ENCODE results near the gene IFNE.
"Not testable (repeated sequence)": the region's sequence is repeated elsewhere in the genome, so short reads cannot be mapped to it uniquely, and the experiment has no call there.

The IFNE gene

GRCh38 chr9:21491756-21492155 lies 9.6 kb upstream of the IFNE start:
- no peak for DNase-seq (ENCODE audit: low spot score)

GRCh38 chr9:21481470-21482056 lies 550 bp downstream of the IFNE start:
- no peak for DNase-seq (ENCODE audit: low spot score)

GRCh38 chr9:21479152-21479702 lies 2.9 kb downstream of the IFNE start:
- DNase-seq (ENCODE audit: low spot score): no peak

- DNase-seq (ENCODE audit: low spot score): peak; percentile 43
These were observed 4.6 kb downstream of the IFNE start for GRCh38 chr9:21477466-21477865.

GRCh38 chr9:21473236-21473635 lies 8.9 kb downstream of the IFNE start:
- no peak for DNase-seq (ENCODE audit: low spot score)

DNA sequence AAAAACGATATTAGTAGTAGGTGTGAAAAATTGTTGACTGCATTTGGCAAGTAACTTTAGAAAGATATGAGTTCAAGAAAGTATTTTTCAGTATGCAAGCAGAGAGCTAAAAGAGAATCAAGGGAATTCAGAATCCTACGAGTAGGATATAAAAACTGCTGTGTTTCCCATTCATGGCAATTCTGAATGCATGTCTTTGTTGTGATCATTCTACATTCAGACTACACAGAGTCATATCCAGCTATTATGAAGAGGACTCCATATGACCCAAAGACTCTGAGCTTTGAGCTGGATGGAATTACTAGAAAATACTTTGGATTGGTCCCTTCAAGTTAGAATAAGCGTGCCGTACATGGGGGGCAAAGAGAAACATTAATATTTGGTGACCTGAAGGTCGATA lies 12.0 kb downstream of the IFNE start:
- no peak for DNase-seq (ENCODE audit: low spot score)

- DNase-seq (ENCODE audit: low spot score): peak; percentile 70
These were observed 16.1 kb downstream of the IFNE start for GRCh38 chr9:21465859-21466518.

DNA sequence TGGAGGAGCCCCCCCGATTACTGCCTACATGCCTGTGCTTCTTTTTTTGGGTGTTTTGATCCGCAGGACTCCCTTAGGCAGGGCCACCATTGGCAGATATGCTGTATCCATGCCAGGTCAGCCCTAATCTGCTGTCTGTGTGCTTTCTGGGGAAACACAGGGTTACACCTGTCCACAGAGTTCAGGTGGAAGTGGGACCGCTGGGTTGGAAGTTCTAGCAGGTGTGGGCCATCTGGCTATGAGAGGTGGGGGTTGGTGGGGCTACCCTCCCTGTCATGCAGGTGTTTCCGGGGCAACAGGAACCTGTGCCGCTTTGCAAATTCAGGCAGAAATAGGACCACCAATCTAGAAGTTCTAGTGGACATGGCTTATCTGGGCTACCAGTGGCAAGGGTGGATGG lies 17.0 kb downstream of the IFNE start:
- no peak for DNase-seq (ENCODE audit: low spot score)

DNA sequence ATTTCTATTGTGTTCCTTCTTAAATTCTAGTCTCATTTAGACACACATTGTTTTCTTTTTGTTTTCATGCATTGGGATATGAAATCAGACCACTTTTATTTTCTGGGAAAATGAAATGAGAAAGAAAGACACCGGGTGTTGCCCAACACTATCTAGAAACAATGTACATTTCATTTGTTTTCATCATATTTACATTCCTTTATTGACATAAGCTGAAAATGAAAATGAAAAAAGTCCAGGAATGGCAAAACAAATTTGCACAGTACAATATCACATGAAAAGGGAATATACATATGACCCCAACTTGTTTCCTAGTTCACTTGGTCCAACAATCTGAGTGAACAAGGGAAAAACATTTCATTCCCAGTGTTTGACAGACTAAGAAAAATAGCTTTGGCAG lies 20.7 kb downstream of the IFNE start:
- no peak for DNase-seq (ENCODE audit: low spot score)

DNA sequence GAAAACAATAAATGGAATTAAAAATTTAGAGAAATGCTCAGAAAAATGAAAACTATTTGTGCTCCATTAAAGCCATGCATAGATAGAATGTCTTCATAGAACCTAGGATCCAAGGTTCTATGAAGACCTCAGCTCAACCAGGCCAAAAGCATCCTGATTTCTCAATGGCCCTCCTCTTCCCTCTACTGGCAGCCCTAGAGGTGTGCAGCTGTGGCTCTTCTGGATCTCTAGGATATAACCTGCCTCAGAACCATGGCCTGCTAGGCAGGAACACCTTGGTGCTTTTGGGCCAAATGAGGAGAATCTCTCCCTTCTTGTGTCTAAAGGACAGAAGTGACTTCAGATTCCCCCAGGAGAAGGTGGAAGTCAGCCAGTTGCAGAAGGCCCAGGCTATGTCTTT lies 26.8 kb downstream of the IFNE start:
- peak; percentile 51 for DNase-seq (ENCODE audit: low spot score)

DNA sequence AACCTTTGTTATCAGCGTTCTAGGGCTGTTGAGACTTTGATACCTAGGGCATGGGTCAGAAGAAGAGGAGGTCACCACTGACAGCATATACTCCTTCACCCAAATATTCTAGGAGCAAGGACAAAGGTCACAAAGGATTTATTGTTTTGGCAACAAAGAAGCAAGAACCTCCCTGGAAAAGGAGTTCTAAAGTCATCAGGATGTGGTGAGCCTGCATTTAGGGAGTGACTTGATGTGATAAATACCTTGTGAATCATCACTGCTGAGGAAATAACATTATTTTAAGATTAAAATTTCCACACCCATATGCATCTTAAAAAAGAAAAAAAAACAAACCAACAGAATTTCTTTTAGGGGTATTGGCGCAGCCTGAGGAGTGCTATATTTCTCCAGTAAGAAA lies 28.0 kb downstream of the IFNE start:
- peak; percentile 50 for DNase-seq (ENCODE audit: low spot score)

DNA sequence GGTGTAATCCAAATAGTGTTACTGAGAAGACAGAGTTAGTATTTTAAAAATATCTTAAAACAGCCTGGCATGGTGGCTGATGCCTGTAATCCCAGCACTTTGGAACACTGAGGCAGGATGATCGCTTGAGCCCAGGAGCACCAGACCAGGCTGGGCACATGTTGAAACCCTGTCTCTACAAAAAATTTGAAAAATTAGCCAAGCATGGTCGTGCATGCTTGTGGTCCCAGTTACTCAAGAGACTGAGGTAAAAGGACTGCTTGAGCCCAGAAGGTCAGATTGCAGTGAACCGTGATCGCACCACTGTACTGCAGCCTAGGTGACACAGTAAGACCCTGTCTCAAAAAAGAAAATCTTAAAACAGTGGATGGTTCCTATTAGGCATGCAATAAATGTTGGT lies 29.4 kb downstream of the IFNE start:
- peak; percentile 23 for DNase-seq (ENCODE audit: low spot score)

DNA sequence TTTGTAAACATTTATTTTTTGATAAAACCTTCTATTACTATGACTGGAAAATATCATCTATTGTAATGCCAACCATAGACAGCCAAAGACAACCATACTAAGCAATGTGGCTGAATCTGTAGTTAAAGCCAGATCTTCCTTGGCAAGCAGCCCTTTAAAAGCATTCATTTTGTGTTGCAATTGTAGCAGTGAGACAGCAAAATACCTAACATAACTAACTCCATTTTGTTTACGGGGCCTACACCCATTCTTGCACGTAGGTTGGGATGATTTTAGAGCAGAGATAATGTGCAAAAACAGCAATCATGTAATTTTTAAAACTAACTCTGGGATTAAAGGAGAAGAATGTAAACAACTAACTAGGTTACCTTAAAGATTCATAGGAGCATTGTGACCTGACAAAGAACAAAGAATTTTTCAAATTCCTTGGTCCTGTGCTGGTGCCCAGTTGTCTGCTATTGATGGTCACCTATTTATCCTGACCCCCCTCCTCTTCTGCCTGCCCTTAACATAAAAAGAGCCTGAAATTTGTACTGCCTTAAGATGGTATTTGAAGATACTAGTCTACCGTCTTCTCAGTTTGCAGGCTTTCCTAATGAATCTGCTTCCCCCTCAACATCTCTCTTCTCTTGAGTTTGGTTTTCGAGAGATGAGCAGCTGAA lies 31.2 kb downstream of the IFNE start:
- DNase-seq (ENCODE audit: low spot score): no peak

DNA sequence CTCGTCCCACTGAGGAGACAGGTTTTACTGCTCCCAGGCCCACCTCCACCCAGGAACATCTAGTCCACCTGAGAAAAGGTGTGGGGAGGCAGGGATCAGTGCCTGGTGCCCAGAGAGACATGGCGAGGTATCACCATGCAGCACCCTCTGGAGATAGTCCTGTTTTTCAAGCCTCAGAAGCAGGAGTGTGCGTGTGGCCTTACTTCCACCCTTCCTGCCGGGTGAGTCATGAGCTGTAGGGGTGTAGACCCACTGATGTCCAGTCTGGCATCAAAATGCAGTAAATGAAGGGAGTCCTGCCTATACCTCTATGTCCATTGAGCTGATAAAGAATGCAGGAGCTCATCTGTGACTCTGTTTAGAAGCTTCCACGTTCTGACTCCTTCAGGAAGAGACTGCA lies 32.8 kb downstream of the IFNE start:
- peak; percentile 13 for DNase-seq (ENCODE audit: low spot score)

- DNase-seq (ENCODE audit: low spot score): no peak
These were observed 38.1 kb downstream of the IFNE start for GRCh38 chr9:21443849-21444625.

DNA sequence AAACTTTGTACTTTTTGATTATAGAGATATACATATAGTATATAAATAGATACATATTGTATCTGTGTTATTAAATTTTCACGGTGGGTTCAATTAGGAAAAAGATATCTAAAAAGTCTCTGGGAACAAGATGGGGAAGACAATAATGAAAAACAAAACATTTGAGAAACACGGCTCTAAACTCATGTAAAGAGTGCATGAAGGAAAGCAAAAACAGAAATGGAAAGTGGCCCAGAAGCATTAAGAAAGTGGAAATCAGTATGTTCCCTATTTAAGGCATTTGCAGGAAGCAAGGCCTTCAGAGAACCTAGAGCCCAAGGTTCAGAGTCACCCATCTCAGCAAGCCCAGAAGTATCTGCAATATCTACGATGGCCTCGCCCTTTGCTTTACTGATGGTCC lies 42.0 kb downstream of the IFNE start, which contains the start of gene IFNA1:
Gene IFNA1, plus strand, starts transcription at position 301 of the 400 bp plus-strand sequence. Its CDS starts 69 bp downstream, at position 370.
- no peak for DNase-seq (ENCODE audit: low spot score)

- not testable (repeated sequence) for DNase-seq (ENCODE audit: low spot score)
These were observed 47.1 kb downstream of the IFNE start for GRCh38 chr9:21435015-21435383.

DNA sequence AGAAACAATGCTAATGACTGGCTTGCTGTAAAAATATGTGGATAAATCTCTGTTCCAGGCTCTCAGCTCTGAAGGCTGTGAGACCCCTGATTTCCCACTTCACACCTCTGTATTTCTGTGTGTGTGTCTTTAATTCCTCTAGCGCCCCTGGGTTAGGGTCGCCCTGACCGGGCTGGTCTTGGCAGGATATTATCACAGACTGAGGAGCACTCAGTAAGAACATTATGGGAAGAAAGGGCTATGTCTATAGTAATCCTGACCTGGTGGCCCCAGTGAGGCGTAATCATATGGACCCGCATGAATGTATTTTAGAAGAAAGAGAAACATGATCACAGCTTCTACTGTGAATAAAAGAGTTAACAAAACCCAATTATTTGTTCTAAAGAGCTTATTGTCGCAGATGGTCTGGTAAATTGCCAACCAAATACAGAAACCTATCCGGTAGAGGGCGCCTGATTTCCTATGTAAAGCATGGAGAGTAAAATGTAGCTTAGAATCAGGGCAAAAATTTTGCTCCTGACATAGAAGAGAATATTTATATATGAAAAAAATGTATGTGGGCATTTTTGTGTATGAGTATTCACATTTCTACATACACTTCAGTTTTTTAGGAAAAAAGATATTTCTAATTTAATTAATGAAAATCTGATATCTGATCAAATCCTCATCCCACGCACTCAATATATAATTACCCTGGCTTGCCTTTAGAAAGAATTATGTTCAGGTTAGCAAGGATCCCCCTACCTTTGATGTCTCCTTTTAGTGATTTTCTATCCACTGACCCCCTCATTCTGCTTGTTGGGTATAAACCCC lies 47.7 kb downstream of the IFNE start:
- DNase-seq (ENCODE audit: low spot score): peak; percentile 50

DNA sequence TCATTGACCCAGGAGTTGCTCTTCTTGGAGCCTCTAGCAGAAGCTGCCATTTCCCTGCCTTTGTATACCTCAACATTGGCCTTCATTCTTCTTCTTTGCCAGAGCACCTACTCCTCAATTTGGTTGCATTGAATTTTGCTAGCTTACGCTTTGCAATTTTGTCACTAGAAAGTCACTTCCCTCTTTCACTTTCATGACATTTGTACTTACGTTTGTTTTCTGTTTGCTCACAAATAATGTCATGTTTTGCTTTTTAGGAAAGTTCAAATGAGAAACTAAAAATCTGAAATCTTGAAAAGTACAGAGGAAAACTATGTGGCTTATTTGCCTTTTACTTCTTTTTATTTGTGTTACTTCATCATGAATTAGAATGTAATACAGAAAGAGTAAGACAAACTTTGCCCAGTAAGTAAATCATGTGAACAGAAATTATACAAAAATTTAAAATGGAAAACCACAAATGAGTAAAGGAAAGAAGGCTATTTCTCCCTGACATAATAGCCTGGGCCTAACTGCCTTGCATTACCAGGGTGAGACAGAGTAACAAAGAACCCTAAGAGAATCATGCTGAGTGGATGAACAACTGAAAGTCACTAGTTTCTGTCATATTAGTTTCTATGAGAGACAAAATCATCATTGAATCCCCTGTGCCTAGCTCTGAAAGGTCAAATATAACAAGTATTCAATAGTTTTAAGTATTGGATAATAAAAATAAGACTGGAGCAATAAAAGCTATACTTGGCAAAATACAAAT lies 49.3 kb downstream of the IFNE start:
- no peak for DNase-seq (ENCODE audit: low spot score)
